ENCODE results near the gene GJA4.
"Not testable (repeated sequence)": the region's sequence is repeated elsewhere in the genome, so short reads cannot be mapped to it uniquely, and the experiment has no call there.

Gene GJA4

DNA sequence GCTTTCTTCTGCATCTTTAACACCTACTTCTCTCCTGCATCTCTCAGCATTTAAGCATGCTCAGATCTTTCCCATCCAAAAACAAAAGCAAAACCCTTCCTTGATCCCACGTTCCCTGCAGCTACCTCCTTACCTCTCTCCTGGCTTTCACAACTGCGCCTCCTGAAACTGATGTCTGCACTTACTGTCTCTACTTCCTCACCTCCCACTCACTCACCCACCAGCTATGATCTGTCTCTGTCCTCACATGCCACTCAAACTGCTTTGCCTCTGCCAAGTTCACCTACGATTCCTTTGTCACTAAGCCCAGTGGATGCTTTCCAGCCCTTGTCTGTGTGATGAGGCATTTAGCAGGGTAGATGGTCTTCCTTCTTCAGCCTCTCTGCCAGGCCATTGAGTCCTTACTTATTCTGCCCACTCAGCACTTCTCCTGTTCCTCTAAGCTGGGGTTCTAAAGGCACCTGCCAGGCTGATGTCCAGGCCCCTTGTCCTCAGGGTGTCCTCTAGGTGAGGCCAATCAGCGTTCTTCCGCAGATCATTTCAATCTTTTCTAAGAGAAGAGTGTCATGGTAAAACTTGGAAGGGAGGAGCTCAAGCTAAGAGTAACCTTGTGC is 21.8 kb upstream of the GJA4 start:
- DNase-seq: no peak

DNA sequence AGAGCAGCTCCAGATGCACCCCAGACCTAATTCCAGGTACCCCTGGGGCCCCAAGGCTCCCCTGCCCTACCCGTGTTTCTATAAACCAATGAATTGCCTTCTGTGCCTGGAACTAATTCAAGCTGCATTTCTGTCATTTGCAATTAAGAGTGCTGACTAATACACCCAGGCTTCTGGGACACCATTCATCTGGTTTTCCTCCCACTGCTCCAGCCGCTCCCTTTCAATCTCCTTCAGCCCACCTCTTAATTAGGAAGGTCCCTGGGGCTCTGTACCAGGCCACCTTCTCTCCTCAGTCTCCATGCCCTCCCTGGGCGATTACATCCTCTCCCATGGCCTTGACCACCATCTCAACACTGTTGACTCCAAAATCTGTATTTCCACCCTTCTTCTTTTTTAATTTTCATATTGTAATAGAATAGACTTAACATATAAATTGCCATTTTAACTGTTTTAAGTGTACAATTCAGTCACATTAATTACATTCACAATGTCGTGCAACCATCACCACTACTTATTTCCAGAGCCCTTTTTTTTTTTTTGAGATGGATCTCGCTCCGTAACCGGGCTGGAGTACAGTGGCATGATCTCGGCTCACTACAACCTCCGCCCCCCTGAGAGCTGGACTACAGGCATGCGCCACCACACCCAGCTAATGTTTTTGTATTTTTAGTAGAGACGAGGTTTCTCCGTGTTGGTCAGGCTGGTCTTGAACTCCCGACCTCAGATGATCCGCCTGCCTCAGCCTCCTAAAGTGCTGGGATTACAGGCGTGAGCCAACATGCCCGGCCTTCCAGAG is 21.0 kb upstream of the GJA4 start:
- no peak for DNase-seq

DNA sequence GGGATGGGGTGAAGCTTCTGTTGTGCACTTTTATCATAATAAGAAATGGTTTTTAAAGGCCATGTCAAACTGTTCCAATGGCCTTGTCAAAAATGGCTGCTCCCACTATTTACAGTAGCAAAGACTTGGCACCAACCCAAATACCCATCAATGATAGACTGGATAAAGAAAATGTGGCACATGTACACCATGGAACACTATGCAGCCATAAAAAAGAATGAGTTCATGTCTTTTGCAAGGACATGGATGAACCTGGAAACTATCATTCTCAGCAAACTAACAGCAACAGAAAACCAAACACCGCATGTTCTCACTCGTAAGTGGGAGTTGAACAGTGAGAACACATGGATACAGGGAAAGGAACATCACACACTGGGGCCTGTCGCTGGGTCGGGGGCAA is 19.7 kb upstream of the GJA4 start:
- DNase-seq: not testable (repeated sequence)

GRCh38 chr1:34774957-34775356 is 17.8 kb upstream of the GJA4 start:
- no peak for DNase-seq

GRCh38 chr1:34776911-34777310 is 15.9 kb upstream of the GJA4 start:
- DNase-seq: no peak

DNA sequence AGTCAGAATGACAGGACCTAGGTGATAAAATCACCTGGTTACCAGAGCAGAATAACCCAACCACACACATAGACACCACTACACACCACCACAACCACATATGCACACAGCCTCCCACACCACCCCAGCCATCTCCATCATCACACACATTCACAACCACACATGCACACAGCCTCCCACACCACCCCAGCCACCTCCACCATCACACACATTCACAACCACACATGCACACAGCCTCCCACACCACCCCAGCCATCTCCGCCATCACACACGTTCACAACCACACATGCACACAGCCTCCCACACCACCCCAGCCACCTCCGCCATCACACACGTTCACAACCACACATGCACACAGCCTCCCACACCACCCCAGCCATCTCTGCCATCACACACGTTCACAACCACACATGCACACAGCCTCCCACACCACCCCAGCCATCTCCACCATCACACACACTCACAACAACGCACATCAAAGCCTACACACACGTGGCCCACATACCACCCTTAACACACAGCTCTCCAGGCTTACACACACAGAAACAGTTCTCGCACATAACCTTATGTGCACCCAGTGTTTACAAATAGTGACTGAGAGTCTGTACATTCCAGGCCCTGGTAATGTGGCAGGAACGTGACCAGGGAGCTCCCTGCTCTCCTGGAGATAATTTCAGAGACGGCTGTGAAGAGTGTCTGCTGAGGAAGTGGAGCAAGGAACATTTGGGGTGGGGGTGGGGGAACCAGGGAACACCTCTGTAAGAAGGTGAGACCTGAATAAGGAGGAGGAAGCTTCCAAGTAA is 15.1 kb upstream of the GJA4 start:
- no peak for DNase-seq

DNA sequence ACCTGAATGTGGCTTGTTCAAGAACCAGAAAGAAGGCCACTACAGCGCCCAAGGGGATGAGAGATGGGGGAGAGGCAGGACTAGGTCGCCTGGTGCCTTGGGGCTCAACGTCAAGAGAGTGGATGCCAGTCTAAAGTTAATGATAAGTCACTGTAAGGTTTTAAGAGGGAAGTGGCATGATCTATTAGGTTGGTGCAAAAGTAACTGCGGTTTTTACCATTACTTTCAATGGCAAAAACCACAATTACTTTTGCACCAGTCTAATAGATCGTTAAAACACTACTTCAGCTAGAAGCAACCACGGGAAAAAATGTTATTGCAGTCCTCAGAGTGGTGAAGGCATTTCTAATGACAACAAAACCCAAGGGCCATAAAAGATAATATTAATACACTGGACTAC is 14.4 kb upstream of the GJA4 start:
- DNase-seq: no peak

DNA sequence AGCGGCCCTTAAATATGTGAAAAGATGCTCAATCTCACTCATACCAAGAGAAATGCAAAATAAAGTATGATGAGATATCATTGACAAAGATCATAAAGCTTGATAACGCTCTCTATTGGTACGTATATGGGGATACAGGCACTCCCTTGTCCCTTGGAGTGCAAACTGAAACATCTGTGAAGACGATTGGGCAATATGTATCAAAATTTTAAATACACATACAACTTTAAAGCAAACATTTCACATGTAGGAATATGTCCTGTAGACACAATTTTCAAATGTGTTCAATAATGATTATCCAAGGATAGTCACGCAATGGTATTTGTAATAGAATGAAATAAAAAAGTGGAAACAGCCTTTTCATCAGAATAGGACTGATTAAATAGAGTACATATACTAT is 13.8 kb upstream of the GJA4 start:
- no peak for DNase-seq

DNA sequence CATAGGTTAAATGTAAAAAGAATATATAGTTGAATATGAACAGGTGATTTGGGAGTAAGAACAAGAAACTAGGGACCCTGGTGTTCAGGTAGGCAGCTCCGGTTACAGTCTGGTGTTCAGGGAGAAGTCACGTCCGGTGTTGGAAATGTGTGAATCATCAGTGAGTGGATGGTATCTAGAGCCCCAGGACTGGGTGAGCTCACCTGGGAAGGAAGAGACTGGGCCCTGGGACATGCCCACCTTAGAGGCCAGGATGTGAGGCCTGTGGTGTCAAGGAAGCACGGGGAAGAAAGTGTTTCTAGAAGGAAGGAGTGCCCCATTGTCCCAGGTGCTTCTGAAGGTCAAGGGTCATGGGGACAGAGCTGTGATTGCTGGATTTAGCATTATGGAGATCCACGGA is 13.3 kb upstream of the GJA4 start:
- no peak for DNase-seq

DNA sequence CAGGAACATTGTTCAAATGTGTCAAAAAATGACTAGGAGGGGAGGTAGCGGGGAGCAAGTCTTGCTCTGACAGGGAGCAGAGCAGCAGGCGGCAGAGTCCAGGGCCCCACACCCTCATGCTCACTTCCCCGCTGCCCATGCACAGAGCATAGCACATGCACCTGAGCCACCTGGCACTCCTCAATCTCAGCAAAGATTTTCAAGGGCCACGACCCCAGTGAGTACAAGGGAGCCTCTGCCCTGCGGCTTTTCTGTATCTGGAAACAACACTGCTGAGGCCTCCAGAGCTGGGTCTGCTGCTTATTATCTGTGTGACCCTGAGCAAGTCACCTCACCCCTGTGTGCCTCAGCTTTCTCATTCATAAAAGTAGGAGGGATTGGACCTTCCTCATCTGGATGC is 12.8 kb upstream of the GJA4 start:
- DNase-seq: no peak

GRCh38 chr1:34780528-34780927 is 12.3 kb upstream of the GJA4 start:
- DNase-seq: no peak

DNA sequence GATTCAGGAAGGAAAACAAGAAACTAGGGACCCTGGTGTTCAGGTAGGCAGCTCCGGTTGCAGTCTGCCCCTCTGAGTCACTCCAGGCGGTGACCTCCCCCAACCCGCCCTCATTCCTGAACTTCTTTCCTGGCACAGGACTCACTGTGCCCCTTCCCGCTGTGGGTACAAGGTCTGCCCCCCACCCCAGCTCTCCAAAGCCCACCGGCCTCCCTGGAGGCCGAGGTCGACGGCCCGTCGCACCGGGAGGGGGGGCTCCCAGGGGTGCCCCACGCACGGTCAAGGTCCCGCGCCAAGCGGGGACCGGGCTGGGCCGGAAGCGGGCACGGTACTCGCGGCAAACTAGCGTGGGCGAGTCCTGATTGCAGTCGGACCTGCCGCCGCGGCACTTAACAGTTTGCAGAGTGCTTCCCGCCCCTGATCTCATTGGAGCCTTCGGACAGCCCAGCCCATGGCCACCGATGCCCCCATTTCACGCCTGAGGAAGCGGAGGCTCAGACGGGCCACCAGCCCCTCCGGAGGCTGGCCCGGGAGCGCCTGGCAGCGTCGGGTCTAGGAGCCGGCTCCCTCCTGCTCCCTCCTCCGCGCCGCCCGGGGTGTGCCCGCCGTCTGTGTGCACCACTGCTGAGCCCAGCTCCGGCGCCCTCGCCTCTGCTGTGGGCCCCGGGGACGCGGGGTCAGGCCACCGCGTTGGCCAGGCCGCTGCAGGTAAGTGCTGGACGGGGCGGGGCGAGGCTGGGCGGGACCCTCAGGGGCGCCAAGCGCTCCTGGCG is 11.5 kb upstream of the GJA4 start, which contains the start of gene GJB3:
Gene GJB3, plus strand, starts transcription at position 144 of the 773 bp plus-strand sequence. CDS start 3,549 bp downstream, outside the sequence.
- DNase-seq: no peak

- no peak for DNase-seq
Observed at GRCh38 chr1:34781844-34782391, 10.9 kb upstream of the GJA4 start.

DNA sequence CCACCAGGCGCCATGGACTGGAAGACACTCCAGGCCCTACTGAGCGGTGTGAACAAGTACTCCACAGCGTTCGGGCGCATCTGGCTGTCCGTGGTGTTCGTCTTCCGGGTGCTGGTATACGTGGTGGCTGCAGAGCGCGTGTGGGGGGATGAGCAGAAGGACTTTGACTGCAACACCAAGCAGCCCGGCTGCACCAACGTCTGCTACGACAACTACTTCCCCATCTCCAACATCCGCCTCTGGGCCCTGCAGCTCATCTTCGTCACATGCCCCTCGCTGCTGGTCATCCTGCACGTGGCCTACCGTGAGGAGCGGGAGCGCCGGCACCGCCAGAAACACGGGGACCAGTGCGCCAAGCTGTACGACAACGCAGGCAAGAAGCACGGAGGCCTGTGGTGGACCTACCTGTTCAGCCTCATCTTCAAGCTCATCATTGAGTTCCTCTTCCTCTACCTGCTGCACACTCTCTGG is 8.0 kb upstream of the GJA4 start:
- no peak for DNase-seq

GRCh38 chr1:34785231-34785874 is 7.4 kb upstream of the GJA4 start:
- DNase-seq: no peak

GRCh38 chr1:34785875-34786470 is 6.8 kb upstream of the GJA4 start:
- DNase-seq: peak; percentile 39

GRCh38 chr1:34786521-34787325 is 6.1 kb upstream of the GJA4 start:
- peak; percentile 39 for DNase-seq

GRCh38 chr1:34787461-34788420 is 5.1 kb upstream of the GJA4 start:
- no peak for DNase-seq

- DNase-seq: no peak
Observed at GRCh38 chr1:34790985-34791384, 1.8 kb upstream of the GJA4 start.

Data from KG1 (cell line).